Upper lobe of left lung (tissue), 6 donors: Measurements from ENCODE around the gene TNFRSF17. TPM values are rescaled to one million over a fixed set of nuclear protein-coding genes. Genes with fewer than 3 reads are reported as not detected.

Experiments
- ATAC-seq, 2 donors: fragments of 200-7000 bp; cut with Tn5 transposase; one replicate each; pipeline ENCODE4 v1.9.1; 2022; ENCODE audit warnings: mild to moderate bottlenecking in 2 of 2, moderate library complexity in 2 of 2; ENCODE audit not compliant: low FRiP score in 2 of 2
- DNase-seq, 2 donors: peaks; one replicate each; pipeline ENCODE4 v3.0.0-alpha.2; 2019 to 2020
- H3K27ac ChIP-seq, 4 donors: fragments of 200-600 bp; sonication (generic); one replicate each; pipeline ENCODE4 v1.5.1; 2016 to 2019
- H3K27me3 ChIP-seq, 4 donors: fragments of 200-600 bp; sonication (generic); one replicate each; pipeline ENCODE4 v1.5.1; 2017 to 2019
- H3K36me3 ChIP-seq, 4 donors: fragments of 200-600 bp; sonication (generic); one replicate each; pipeline ENCODE4 v1.5.1; 2016 to 2019
- H3K4me1 ChIP-seq, 4 donors: fragments of 200-600 bp; sonication (generic); one replicate each; pipeline ENCODE4 v1.5.1; 2018 to 2019
- H3K4me3 ChIP-seq, 4 donors: fragments of 200-600 bp; sonication (generic); one replicate each; pipeline ENCODE4 v1.5.1; 2017 to 2019; ENCODE audit warnings: mild to moderate bottlenecking in 2 of 4, moderate library complexity in 1 of 4
- H3K9me3 ChIP-seq, 4 donors: fragments of 200-600 bp; sonication (generic); one replicate each; pipeline ENCODE4 v1.5.1; 2018 to 2019
- CTCF ChIP-seq, 6 experiments: fragments of 450-650 bp in 4 of 6; fragments of 200-600 bp in 2 of 6; sonication (generic) in 2 of 6; IDR thresholded peaks; one replicate each; pipeline ENCODE4 v1.5.1; 2016 to 2019; ENCODE audit warnings: antibody characterized with exemption in 6 of 6
- EP300 ChIP-seq, 4 donors: sonication (generic); formaldehyde crosslinking; IDR thresholded peaks; one replicate each; pipeline ENCODE4 v1.5.1; 2017; ENCODE audit warnings: antibody characterized with exemption in 4 of 4, control low read depth in 2 of 4
- POLR2A ChIP-seq, 4 donors: fragments of 450-650 bp; IDR thresholded peaks; one replicate each; pipeline ENCODE4 v1.5.1; 2016 to 2017; ENCODE audit warnings: antibody characterized with exemption in 4 of 4, mild to moderate bottlenecking in 2 of 4
- POLR2AphosphoS5 ChIP-seq, 2 donors: sonication (generic); formaldehyde crosslinking; IDR thresholded peaks; one replicate each; pipeline ENCODE4 v1.5.1; 2017; ENCODE audit warnings: antibody characterized with exemption in 2 of 2
- WGBS, 2 donors: methylation state at CpG; one replicate each; pipeline ENCODE4 v1.1.5; 2017 to 2018; 5-methylcytosine and 5-hydroxymethylcytosine counted together
- small RNA-seq, 4 donors: library from RNA; depleted of rRNA; stranded (forward); fragments of <200 nt; gene quantifications; one replicate each; pipeline ENCODE3, GENCODE V24; 2016
- total RNA-seq, 6 donors: library from RNA; depleted of rRNA in 4 of 6; stranded (reverse); fragments of >200 nt in 4 of 6; gene quantifications; one replicate each; pipeline versions ENCODE4 v1.1.0 to v1.2.1, GENCODE V29; 2016 to 2021
- donor health status: DM: no; HTN: no; CAD: no; lungs with moderate emphysema.
- donor health status: DM: no; HTN: yes; CAD: no; lungs with severe emphysema.

Gene TNFRSF17
- total RNA-seq, 6 donors from 2014 or later = 1.6 to 2.9 (median 2.0) TPM; not detected in 3

DNA sequence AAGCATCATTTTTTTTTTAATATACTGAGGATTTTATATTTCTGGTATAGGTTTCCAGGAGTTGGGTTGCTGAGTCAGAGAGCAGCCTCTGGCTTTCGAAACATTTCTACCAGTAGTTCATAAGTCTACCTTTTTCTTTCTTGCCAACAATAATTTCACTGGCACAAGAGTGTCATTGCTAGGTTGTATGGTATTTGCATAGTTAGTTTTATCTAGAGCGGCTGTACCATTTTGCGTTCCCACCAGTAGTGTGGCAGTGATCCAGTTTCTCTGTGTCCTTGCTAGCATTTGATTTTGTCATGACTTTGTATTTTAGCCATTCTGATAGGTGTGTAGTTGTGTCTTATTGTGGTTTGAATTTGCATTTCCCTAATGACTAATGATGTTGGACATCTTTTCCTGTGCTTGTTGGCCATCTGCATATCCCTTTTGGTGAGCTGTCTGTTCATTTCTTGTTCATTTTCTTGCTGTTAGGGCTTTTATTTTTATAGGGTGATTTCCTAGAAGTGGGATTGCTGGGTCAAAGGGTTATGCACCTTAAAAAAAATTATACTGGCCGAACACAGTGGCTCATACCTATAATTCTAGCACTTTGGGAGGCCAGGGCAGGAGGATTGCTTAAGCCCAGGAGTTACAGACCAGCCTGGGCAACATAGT is 51.4 kb downstream of the TNFRSF17 start:
- DNase-seq (no peak), ATAC-seq (no peak)
- H3K27me3 ChIP-seq = no peaks in the 10 kb centered on the region
- TF ChIP-seq CTCF (IDR thresholded peaks at IDR 0.05) (no peak), EP300 (IDR thresholded peaks at IDR 0.05) (no peak), POLR2A (IDR thresholded peaks at IDR 0.05) (no peak), POLR2AphosphoS5 (IDR thresholded peaks at IDR 0.05) (no peak)
- no peak overlapping the region for H3K27ac ChIP-seq
- no peaks in the 10 kb centered on the region for H3K36me3 ChIP-seq
- H3K4me1 ChIP-seq = no peaks in the 10 kb centered on the region
- WGBS, 2 donors = 87 to 92% methylated on average over 4 of the region's 4 CpGs
- H3K4me3 ChIP-seq = no peak overlapping the region
- no peaks in the 10 kb centered on the region for H3K9me3 ChIP-seq

DNA sequence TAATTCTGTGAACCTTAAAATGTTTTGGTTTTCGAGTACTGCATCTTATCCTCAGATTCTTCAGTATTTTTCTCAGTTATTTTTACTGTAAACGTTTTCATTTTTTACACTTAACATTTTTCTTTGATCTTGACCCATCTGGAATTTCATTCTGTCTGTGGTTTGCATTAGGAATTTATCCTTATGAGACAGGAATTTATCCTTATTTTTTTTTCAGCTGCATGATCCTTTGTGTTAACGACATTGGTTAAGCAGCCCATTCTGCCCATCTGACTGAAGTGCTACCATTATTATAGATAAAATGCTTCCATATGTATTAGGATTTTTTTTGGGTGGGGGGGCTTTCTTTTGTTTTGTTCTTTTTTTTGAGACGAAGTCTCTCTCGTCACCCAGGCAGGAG is 52.5 kb downstream of the TNFRSF17 start:
- TF ChIP-seq CTCF (IDR thresholded peaks at IDR 0.05) (no peak), EP300 (IDR thresholded peaks at IDR 0.05) (no peak), POLR2A (IDR thresholded peaks at IDR 0.05) (no peak), POLR2AphosphoS5 (IDR thresholded peaks at IDR 0.05) (no peak)
- Histone ChIP-seq H3K36me3 (no peaks in the 10 kb centered on the region), H3K4me3 (no peak overlapping the region), H3K4me1 (no peaks in the 10 kb centered on the region), H3K9me3 (no peaks in the 10 kb centered on the region), H3K27me3 (no peaks in the 10 kb centered on the region), H3K27ac (no peak overlapping the region)
- DNase-seq = no peak
- ATAC-seq = no peak
- 75 to 85% methylated on average over 5 of the region's 5 CpGs for WGBS, 2 donors

Small RNAs within 50 kb of the gene (small RNA-seq; reads per million reads assigned to genes)
- gene AC007216.5 (0 reads per million in 4 donors), gene UBL5P4 (0 reads per million in 4 donors)

Other genes starting within 250 kb of the TNFRSF17 start
- 100 to 1,000 TPM in 5 of 6 donors, 10 to 100 TPM in 1; 81.2 to 148 (median 117) TPM for gene TXNDC11, start 222.4 kb upstream of the TNFRSF17 start, total RNA-seq
- 100 to 1,000 TPM in 2 of 6 donors, 10 to 100 TPM in 4; 52.7 to 142 (median 64.7) TPM for gene ZC3H7A, start 168.0 kb upstream of the TNFRSF17 start, total RNA-seq
- gene RSL1D1, start 113.7 kb upstream of the TNFRSF17 start, total RNA-seq = 100 to 1,000 TPM in 4 of 6 donors, 10 to 100 TPM in 2; 77.8 to 121 (median 108) TPM
- 100 to 1,000 TPM in 3 of 6 donors, 10 to 100 TPM in 3; 52.4 to 117 (median 99.6) TPM for gene GSPT1, start 49.3 kb upstream of the TNFRSF17 start, total RNA-seq
- 10 to 100 TPM in 3 of 6 donors, 1 to 10 TPM in 3; 3.6 to 47.1 (median 9.0) TPM for gene NPIPB2, start 23.2 kb upstream of the TNFRSF17 start, total RNA-seq
- 10 to 100 TPM; 22.6 to 95.3 (median 42.2) TPM for gene SNX29, start 11.5 kb downstream of the TNFRSF17 start, total RNA-seq